HG02870 (cell line): ENCODE results near the gene FBXW12.
"Not testable (repeated sequence)": the region's sequence is repeated elsewhere in the genome, so short reads cannot be mapped to it uniquely, and the experiment has no call there.

Experiments used
- ATAC-seq: cut with Tn5 transposase; IDR thresholded peaks from one replicate; pipeline ENCODE4 v1.9.1; 2021; ENCODE audit warnings: mild to moderate bottlenecking, moderate library complexity; ENCODE audit not compliant: unreplicated experiment

FBXW12 gene

DNA sequence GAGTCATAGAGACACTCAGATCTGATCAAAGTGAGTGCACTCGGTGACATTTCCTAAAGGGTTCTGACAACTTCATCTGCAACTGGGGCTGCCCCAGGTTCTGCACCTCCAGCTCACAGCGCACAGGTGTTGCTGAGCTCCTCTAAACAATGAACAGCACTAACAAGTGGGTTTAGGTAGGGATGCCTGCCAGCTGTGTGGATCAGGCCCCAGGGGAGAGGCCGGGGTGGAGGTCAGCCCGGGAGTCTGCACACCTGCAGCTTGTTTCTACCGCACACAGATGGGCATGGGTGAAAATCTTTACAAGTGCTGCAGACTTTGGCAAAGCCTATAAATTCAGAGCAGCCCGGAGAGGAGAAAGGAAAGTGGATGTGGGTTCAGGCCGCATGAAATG, 355 bp downstream of the FBXW12 start:
- ATAC-seq: no peak

GRCh38 chr3:48372862-48373435, 930 bp downstream of the FBXW12 start:
- ATAC-seq: no peak

- ATAC-seq: no peak
Observed at GRCh38 chr3:48387634-48388033, 15.6 kb downstream of the FBXW12 start.

- no peak for ATAC-seq
Observed at GRCh38 chr3:48388966-48389365, 16.9 kb downstream of the FBXW12 start.

- ATAC-seq: no peak
Observed at GRCh38 chr3:48394391-48394790, 22.4 kb downstream of the FBXW12 start.

GRCh38 chr3:48395714-48396113, 23.7 kb downstream of the FBXW12 start:
- no peak for ATAC-seq

GRCh38 chr3:48397767-48398681, 26.0 kb downstream of the FBXW12 start:
- ATAC-seq: no peak

DNA sequence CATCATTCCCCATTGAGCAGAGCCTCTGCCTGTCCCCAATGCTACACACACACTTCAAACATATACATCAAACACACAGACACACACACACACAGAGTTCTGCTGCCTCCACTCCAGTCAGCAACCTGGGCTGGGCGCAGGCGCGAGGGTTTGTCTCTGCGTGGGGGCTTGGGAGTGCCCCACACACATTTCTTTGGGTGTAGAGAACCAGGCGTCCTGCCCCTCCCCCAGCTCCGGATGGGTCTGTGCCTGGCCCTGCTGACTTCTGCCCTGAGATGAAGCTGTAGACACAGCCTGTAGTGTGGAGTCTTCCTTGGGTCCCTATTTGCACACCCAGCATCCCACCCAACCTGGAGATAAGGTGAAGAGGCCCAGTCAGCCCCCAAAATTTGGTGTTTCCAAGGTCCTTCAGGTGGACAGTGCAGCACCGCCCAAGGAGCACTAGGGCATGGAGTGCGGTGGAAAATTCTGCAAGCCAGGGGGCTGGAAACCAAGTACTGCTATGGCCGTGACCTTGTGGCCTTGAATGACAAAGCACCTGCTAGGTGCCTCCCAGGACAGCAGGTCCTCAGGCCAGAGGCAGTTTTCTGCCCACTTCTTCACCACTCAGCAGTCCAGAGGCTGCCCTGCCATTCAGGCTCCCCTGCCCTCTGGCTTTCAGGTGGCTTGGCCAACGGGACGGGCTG, 26.8 kb downstream of the FBXW12 start:
- no peak for ATAC-seq

DNA sequence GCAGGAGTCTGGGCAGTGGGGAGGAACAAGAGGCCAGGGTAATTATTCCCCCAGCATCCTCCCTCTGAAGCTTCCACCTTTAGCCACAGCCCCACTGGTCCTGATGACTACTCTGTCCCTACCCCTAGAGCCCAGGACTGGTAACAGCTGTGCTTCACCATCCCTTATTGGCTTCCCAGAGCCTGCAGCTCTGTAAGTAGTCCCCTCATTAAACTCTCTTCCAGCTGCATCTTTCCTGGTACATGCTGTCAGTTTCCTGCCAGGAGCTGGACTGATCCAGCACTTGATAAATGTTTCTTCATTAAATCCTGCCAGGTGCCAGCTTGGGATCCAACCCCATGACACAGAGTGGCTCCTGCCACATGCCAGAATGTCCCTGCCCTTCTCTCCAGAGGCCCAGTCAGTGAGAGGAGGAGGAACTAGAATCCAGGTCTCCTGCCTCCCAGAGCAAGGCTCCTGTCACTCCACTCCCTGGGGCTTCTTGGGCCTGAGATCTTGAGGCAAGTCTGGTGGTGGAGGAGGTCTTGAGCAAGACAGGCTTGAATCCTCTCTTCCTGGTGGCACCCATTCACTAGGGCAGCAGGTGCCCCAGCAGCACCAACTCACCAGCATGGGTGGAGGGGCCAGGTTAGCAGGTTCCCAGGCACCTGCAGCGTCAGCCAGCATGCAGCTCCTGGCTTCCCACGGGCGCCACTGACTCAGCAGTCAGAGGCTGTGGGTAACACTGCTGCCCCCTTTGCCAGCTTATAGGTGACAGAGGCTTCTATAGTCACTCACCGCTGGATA, 27.6 kb downstream of the FBXW12 start:
- ATAC-seq: no peak

- ATAC-seq: no peak
Observed at GRCh38 chr3:48400824-48401433, 28.9 kb downstream of the FBXW12 start.

- ATAC-seq: not testable (repeated sequence)
Observed at GRCh38 chr3:48401434-48401901, 29.4 kb downstream of the FBXW12 start.

DNA sequence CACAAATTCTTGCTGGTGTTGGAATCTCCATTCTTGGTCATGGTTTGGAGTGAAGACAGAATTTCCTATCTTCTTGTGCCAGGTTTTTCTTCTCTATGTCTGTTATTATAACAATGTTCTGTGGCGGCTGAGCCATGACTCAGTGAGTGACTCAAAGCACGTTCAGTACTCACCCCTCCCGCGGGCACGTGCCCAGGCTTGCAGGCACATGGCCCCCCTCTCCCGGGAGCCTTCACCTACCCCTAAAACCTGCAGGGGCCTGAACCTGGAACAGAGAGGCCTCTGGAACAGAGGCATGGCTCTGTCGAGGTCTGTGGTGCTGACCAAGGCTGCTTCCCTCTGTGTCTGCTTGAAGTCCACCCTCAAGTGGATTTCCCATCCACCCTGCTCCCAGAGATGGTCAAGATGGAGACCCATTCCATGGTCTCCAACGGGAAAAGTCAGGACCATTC, 30.3 kb downstream of the FBXW12 start:
- ATAC-seq: no peak

DNA sequence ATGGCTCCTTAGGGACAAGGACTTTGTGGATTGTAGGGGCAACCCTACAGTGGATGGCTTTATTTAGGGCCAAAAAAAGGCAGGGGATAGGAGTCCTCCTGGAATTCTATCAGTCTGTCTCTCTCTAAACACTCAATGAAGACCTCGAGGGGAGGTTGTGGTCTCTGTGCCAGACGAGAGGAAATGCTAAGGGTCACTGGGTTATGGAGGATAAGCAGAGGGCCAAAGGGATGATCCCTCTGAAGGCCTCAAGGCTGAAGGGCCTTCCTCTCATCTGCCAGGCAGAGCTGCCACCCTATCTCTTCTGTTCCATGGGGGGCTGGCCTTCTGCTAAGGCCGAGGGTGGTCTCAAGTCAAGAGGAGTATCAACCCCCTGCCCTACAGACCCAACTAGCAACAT, 30.9 kb downstream of the FBXW12 start:
- no peak for ATAC-seq

GRCh38 chr3:48403533-48404439, 31.8 kb downstream of the FBXW12 start:
- ATAC-seq: no peak

DNA sequence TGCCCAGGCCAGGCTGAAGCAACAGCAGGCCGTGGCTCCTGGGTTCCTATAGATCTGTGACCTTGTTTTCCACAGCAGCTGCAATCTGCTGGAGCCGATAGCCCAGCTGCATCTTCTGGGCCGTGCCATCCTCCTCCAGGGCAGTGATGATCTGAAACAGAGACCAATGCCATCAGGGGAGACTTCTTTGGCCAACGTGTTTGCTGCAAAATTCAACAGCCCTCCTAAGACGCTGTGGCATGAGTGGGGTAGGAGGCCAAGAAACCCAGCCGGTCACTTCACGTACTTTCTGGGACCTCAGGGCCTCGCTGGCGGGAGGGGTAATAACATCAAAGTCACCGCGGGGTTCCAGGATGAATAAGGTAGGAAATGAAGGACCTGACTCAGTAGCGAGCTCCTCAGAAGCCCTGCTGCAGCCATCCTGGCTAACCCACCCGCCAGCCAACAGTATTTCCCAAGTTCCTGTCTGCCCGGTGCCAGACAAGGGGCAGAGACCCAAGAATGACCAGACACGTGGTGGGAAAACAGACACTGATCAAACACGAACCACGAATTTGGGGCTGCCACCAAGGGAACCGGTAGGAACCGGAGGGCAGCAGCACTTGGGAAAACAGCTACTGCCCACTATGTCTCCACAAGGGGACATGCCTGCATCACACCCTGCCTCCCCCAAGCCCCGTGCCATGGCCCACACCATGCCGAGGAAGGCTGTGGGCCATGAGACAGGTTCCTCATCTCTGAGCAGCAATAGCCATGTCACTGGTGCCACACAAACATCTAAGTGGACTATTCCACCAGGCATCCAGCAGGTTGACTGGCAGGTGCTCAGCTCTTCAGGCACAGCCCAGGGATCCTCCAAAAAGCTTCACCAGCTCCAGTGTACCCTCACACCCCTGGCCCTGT, 32.7 kb downstream of the FBXW12 start:
- no peak for ATAC-seq

- ATAC-seq: no peak
Observed at GRCh38 chr3:48405343-48405881, 33.4 kb downstream of the FBXW12 start.

DNA sequence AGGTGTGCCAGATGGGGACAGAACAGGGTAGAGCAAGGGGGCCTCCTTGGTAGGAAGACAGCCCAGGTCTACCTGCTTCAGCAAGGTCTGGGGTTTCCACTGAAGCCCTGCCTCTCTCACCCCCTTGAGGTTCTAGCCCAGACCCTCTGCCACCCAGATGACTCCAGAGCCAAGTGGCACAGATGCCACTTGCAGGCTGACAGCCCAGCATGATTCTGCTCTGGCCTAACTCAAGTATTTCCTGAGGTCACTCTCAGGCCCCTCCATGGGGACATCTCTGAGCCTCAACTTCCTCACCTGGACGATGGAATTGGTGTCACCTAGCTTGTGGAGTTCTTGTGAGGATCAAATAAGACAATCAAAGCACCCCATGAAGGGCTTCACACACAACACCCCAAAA, 34.0 kb downstream of the FBXW12 start:
- no peak for ATAC-seq
